Right cardiac atrium (tissue), 5 donors: ENCODE data around the gene SUB1. TPM values are rescaled to one million over a fixed set of nuclear protein-coding genes. Genes with fewer than 3 reads are reported as not detected.
"Not testable (repeated sequence)": the region's sequence is repeated elsewhere in the genome, so short reads cannot be mapped to it uniquely, and the experiment has no call there.

ENCODE experiments used
- ATAC-seq, 2 donors: fragments of 200-7000 bp; cut with Tn5 transposase; one replicate each; pipeline versions ENCODE4 v1.8.0 to v1.9.1; 2020; ENCODE audit warnings: moderate library complexity in 2 of 2, mild to moderate bottlenecking in 1 of 2
- DNase-seq, 3 donors: peaks; one replicate each; pipeline ENCODE4 v3.0.0-alpha.2; 2020
- H3K27ac ChIP-seq: one replicate; pipeline ENCODE4 v1.5.1; 2013; ENCODE audit warnings: mild to moderate bottlenecking, low read length, control low read depth, moderate library complexity
- H3K27me3 ChIP-seq: one replicate; pipeline ENCODE4 v1.6.1; 2013; ENCODE audit not compliant: control insufficient read depth, insufficient read depth
- H3K4me1 ChIP-seq: one replicate; pipeline ENCODE4 v1.6.1; 2013; ENCODE audit warnings: low read length; ENCODE audit not compliant: control insufficient read depth, insufficient read depth
- H3K4me3 ChIP-seq: one replicate; pipeline ENCODE4 v1.5.1; 2013; ENCODE audit warnings: low read length, control low read depth
- H3K9me3 ChIP-seq: one replicate; pipeline ENCODE4 v1.6.1; 2013; ENCODE audit warnings: low read length; ENCODE audit not compliant: control insufficient read depth
- WGBS: extraction: QIAGEN DNeasy Blood & Tissue Kit; methylation state at CpG from one replicate; pipeline ENCODE4 v1.1.7; 2013; 5-methylcytosine and 5-hydroxymethylcytosine counted together
- intact Hi-C, 4 donors: fragments of 100-400 bp; cut with DNase I; formaldehyde crosslinking; loops; one replicate each; pipeline versions ENCODE4 v1.11.0 to v1.14.0; 2022 to 2023
- polyA plus RNA-seq: library from polyadenylated mRNA; stranded (reverse); fragments of 200-250 nt; gene quantifications from one replicate; pipeline ENCODE4 v1.2.3, GENCODE V29; 2013
- total RNA-seq, 4 donors: library from RNA; stranded (reverse); fragmentation: NEBNext Ultra II Directional; extraction: Animal tissue kit (Norgen Biotek cat#: 25700); gene quantifications; one replicate each; pipeline ENCODE4 v1.2.1, GENCODE V29; 2021
- donor health status: healthy with polysubstance abuse.
- donor health status: DM: no; HTN: yes; CAD: no.
- donor health status: DM: no; HTN: no; CAD: no.
- donor health status: DM: no; HTN: yes; CAD: no; lungs with severe emphysema.
- donor health status: DM: yes; HTN: yes; CAD: no.

Gene SUB1
- total and polyA plus RNA-seq, 5 donors: 201 to 237 (median 214) TPM

DNA sequence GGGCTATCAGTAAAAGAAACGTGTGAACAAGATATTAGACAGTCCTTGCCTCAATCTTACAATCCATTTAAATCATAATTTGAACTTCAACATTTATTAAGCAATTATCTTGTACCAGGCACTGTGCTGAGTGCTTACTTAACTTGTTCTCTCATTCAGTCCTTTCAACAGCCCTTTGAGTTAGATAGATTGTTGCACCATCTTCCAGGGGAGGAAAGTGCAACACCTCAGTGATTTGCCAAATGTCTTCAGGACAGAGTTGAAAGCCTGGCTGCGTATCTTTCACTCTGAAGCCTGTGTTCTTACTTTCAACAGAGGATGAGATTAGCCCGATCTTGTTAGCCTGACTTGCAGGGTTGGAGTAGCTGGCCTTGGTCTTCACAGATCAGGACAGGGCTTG is 34.2 kb upstream of the SUB1 start:
- WGBS: 58% methylated on average over 3 of the region's 3 CpGs
- ATAC-seq (peak in 1 of 2 donors; percentile 43), DNase-seq (no peak)
- H3K27ac ChIP-seq: no peak overlapping the region
- peaks cover 2% of the 10 kb centered on the region for H3K9me3 ChIP-seq
- no peaks in the 10 kb centered on the region for H3K27me3 ChIP-seq
- no peak overlapping the region for H3K4me3 ChIP-seq
- no peaks in the 10 kb centered on the region for H3K4me1 ChIP-seq
- intact Hi-C loops: no loop called here

DNA sequence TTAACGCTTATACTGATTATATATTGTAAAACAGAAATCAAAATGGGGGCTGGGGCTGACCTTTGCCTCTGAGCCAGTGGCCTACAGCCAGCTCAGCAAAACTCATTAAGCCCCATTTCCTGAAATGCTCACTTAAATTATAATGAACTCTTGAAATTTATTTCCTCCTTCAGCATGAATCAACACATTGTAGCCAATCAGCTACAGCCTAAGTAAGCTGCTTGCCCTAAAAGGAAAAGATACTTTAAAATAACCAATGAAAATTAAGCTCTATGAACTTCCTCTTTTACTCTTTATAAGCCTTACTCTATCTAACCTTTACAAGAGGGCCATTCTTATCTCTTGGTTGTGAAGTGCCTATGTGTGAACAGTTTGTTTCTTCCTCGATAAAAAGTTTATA is 33.5 kb upstream of the SUB1 start:
- DNase-seq: no peak
- H3K4me3 ChIP-seq: no peak overlapping the region
- H3K27ac ChIP-seq: no peak overlapping the region
- H3K9me3 ChIP-seq: peaks cover 2% of the 10 kb centered on the region
- no peaks in the 10 kb centered on the region for H3K4me1 ChIP-seq
- whole genome bisulfite sequencing: 84% methylated on average over 2 of the region's 2 CpGs
- no peaks in the 10 kb centered on the region for H3K27me3 ChIP-seq
- ATAC-seq: no peak
- intact Hi-C loops: no loop called here

DNA sequence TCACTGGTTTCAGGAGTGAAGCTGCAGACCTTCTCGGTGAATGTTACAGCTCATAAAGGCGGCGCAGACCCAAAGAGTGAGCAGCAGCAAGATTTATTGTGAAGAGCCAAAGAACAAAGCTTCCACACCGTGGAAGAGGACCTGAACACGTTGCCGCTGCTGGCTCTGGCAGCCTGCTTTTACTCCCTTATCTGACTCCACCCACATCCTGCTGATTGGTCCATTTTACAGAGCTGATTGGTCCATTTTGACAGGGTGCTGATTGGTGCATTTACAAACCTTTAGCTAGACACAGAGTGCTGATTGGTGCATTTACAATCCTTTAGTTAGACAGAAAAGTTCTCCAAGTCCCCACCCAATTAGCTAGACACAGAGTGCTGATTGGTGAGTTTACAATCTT is 32.9 kb upstream of the SUB1 start:
- ATAC-seq, H3K27me3 ChIP-seq, DNase-seq, H3K27ac ChIP-seq, H3K4me3 ChIP-seq, H3K9me3 ChIP-seq, intact Hi-C loops, H3K4me1 ChIP-seq: not testable (repeated sequence)
- WGBS: 95% methylated on average over 6 of the region's 6 CpGs

DNA sequence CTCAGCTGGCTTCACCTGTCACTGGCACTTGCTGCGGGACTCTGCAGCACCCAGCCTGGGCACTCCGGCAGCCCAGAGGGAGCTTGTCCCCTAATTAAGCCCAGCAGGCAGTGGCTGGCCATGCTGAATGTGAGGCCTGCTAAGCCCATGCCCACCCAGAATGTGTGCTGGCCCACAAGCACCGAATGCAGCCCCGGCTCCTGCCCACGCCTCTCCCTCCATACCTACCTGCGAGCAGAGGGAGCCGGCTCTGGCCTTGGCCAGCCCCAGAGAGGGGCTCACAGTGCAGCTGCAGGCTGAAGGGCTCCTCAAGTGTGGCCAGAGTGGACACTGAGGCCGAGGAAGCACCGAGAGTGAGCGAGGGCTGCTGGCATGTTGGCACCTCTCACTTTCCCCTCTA is 32.4 kb upstream of the SUB1 start:
- intact Hi-C loops: no loop called here
- Histone ChIP-seq H3K4me3 (no peak overlapping the region), H3K9me3 (no peaks in the 10 kb centered on the region), H3K4me1 (no peaks in the 10 kb centered on the region), H3K27ac (no peak overlapping the region), H3K27me3 (no peaks in the 10 kb centered on the region)
- ATAC-seq: no peak
- WGBS: 96% methylated on average over 10 of the region's 10 CpGs
- DNase-seq: no peak

DNA sequence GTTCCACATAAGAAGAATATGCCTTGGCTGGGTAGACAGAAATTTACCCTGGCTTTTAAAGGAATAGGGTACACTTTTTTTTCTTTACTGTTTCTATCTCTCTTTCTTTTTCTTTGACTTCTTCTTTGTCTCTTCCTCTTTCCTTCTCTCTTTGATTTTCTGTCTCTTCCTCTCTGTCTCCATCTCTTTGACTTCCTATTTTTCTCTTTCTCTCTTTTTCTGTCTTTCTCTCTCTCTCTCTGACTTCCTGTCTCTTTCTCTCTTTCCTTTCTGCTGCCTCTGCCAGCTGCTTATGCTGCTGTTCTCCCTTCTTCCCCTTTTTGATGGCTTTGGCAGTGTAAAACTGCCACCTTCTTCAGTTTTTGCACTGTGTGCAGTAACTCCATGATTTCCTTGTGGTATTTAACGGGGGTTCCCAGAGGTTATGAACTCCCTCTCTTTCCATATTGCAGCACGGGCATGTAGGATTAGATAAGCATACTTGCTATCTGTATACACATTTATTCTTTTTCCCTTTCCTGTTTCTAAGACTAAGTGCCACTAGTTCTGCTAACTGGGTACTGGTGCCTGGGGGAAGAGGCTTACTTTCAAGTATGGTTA is 31.1 kb upstream of the SUB1 start:
- H3K27me3 ChIP-seq, DNase-seq, ATAC-seq, H3K4me3 ChIP-seq, H3K4me1 ChIP-seq, H3K9me3 ChIP-seq, H3K27ac ChIP-seq, intact Hi-C loops: not testable (repeated sequence)
- 44% methylated on average over 2 of the region's 2 CpGs for WGBS

DNA sequence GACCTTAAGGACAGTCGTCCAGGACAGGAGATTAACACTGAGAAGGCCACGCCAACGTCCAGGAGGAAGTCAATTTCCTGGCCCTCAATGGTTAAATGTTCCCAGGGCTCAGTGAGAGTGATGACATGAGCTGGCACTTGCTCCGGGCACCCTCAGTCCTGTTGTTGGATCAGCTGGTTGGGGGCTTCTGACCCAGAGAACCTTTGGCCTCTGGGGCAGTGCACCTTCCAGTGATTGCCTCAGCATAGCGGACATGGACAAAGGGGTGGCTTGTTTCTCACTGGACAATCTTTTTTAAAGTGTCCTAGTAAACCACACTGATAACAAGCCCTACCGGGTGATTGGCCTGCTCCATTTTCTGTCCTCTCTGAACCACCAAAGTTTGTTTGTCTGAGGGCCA is 28.8 kb upstream of the SUB1 start:
- 76% methylated on average over 6 of the region's 6 CpGs for WGBS
- H3K4me3 ChIP-seq, H3K27me3 ChIP-seq, DNase-seq, H3K27ac ChIP-seq, H3K4me1 ChIP-seq, H3K9me3 ChIP-seq, ATAC-seq, intact Hi-C loops: not testable (repeated sequence)

DNA sequence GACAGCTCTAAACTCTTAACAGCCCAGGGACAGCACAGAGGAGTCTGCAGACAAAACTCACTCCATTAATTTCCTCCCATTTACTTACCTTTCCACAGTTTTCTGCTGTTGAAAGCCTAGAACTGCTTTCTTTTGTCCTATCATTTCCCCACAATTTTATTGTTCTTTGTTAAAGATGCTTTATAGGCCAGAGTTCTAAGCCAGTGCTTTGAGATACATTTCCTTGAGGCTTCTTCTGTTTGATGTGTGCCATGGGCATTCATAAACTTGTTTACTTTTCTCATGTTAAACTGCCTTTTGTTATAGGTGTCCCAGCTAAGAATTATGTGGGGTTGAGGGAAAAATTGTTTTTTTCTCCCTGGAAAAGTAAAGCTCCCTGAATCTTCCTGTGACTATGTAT is 25.9 kb upstream of the SUB1 start:
- Histone ChIP-seq H3K4me3 (no peak overlapping the region), H3K27ac (no peak overlapping the region), H3K4me1 (peaks cover 2% of the 10 kb centered on the region), H3K27me3 (no peaks in the 10 kb centered on the region), H3K9me3 (no peaks in the 10 kb centered on the region)
- ATAC-seq (no peak), DNase-seq (no peak)
- intact Hi-C loops: no loop called here

DNA sequence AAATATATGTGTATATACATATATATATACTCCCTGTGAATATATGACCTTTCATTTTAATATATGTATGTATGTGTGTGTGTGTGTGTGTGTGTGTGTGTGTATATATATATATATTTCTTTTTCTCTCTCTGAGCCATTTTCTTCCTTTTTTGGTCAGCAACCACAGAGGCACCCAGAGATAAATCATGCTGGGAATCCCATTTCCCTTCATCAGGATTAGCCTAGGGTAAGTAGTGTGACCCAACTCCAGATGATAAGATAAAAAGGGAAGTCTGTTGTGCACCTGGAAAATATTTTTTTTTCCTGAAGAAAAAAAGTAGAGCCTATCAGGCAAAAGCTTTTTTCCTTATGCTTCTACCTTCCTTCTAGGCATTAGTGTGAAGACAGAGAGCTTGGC is 25.4 kb upstream of the SUB1 start:
- H3K4me3 ChIP-seq: no peak overlapping the region
- no peaks in the 10 kb centered on the region for H3K9me3 ChIP-seq
- no peak for ATAC-seq
- no peak for DNase-seq
- no peak overlapping the region for H3K27ac ChIP-seq
- H3K4me1 ChIP-seq: peaks cover 2% of the 10 kb centered on the region
- H3K27me3 ChIP-seq: no peaks in the 10 kb centered on the region
- intact Hi-C loops: no loop called here

DNA sequence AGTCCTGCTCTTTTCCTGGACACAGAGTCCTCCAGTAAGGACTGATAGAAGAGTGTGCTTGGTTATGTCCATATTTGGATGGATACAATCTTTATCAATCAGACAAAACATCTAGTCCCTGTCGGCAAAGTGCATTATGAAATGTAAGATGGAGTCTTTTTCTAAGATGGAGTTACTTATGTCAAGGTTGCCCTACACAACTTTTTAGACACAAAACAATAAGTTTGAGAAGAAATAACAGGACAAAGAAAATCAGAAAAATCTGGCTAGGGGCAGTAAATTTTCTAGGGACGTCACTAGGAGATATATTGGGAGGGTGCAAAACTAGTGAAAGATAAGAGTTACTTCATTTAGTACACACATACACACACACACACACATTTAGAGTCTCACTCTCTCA is 23.3 kb upstream of the SUB1 start:
- H3K4me1 ChIP-seq: peaks cover 2% of the 10 kb centered on the region
- no peak for DNase-seq
- H3K27ac ChIP-seq: no peak overlapping the region
- H3K9me3 ChIP-seq: peaks cover 2% of the 10 kb centered on the region
- H3K4me3 ChIP-seq: no peak overlapping the region
- WGBS: 80% methylated on average over 2 of the region's 2 CpGs
- intact Hi-C loops: no loop called here
- no peaks in the 10 kb centered on the region for H3K27me3 ChIP-seq
- ATAC-seq: no peak

DNA sequence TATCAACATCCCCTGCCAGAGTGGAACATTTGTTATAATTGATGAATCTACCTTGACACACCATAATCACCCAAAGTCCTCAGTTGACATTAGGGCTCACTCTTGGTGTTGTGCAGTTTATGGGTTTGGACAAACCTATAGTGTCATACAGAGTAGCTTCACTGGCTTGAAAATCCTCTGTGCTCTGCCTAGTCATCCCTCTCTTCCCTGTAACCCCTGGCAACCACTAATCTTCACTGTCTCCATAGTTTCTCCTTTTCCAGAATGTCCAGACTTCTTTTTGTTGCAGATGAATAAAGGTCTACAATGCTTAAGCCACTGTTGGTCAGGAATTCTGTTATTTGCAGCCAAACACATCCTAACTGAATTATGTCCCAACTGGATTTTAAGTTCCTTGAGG is 22.5 kb upstream of the SUB1 start:
- Histone ChIP-seq H3K27me3 (no peaks in the 10 kb centered on the region), H3K4me1 (peaks cover 2% of the 10 kb centered on the region), H3K4me3 (no peak overlapping the region), H3K9me3 (peaks cover 2% of the 10 kb centered on the region), H3K27ac (no peak overlapping the region)
- DNase-seq (no peak), ATAC-seq (no peak)
- intact Hi-C loops: no loop called here

DNA sequence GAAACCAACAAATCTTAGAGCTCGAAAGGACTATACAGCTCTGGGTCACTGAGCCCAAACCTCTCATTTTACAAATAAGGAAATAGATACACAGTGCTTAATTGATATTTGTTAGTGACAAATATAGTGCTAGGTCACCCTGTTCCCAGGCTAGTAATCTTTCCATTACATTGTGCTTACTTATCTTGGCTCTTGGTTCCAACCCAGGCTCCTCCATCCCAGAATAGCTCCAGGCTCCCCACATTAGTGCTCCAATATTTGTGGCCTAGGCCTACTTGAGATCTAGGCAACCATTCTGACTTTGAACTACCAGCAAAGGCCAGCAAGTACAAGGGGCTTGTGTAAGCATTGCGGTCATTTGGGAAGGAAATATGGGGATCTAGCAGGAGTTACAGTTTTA is 21.7 kb upstream of the SUB1 start:
- no peak for ATAC-seq
- intact Hi-C loops: no loop called here
- peaks cover 2% of the 10 kb centered on the region for H3K9me3 ChIP-seq
- H3K4me1 ChIP-seq: peaks cover 2% of the 10 kb centered on the region
- no peak for DNase-seq
- no peak overlapping the region for H3K4me3 ChIP-seq
- 91% methylated on average over 2 of the region's 2 CpGs for WGBS
- H3K27ac ChIP-seq: no peak overlapping the region
- no peaks in the 10 kb centered on the region for H3K27me3 ChIP-seq

DNA sequence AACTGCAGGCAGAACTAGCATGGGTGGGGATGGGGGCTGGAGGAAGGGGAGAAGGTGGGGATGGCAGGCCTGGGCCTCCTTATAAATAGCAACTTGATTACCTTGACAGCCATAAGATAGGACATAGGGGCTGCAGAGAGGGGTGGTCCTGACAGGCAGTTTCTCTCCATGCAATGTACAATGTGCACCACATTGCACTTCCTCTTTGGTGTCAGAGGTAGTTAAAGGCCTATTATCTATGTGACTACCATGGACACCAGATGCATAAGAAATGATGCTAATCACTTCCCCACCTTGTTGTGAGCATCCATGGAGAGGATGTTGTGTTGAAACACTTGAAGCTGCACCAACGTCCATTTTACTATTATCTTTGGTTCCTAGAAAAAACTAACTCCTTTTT is 20.2 kb upstream of the SUB1 start:
- DNase-seq (no peak), ATAC-seq (no peak)
- peaks cover 2% of the 10 kb centered on the region for H3K9me3 ChIP-seq
- no peak overlapping the region for H3K27ac ChIP-seq
- peaks cover 2% of the 10 kb centered on the region for H3K4me1 ChIP-seq
- H3K4me3 ChIP-seq: no peak overlapping the region
- H3K27me3 ChIP-seq: no peaks in the 10 kb centered on the region
- 54% methylated on average over 1 of the region's 1 CpG for WGBS
- intact Hi-C loops: no loop called here
